CD4-positive, CD25-positive, alpha-beta regulatory T cell (primary cell): ENCODE data around the gene BIVM. TPM values are rescaled to one million over a fixed set of nuclear protein-coding genes. Genes with fewer than 3 reads are reported as not detected.

Experiments used
- ATAC-seq, 2 donors: fragments of 150-1000 bp; cut with Tn5 transposase; one replicate each; pipeline ENCODE4 v1.10.0; 2021; ENCODE audit warnings: low read depth in 2 of 2, moderate number of reproducible peaks in 2 of 2, moderate library complexity in 1 of 2
- DNase-seq, 3 donors: peaks; one replicate each; pipeline versions ENCODE4 v3.0.0 to v3.0.0-alpha.2; 2012 to 2022; ENCODE audit warnings: mixed read lengths in 1 of 3
- H3K27ac ChIP-seq: one replicate; pipeline ENCODE4 v1.7.0; 2013; ENCODE audit warnings: mild to moderate bottlenecking, low read length; ENCODE audit not compliant: insufficient read depth, poor library complexity, severe bottlenecking
- H3K27me3 ChIP-seq: one replicate; pipeline ENCODE4 v1.7.0; 2013; ENCODE audit warnings: low read length; ENCODE audit not compliant: control insufficient read depth, insufficient read depth
- H3K36me3 ChIP-seq: one replicate; pipeline ENCODE4 v1.7.0; 2013; ENCODE audit warnings: mild to moderate bottlenecking, low read length, moderate library complexity; ENCODE audit not compliant: control insufficient read depth, insufficient read depth
- H3K4me1 ChIP-seq: 2 replicates; pipeline ENCODE4 v1.7.0; 2013; ENCODE audit warnings: mild to moderate bottlenecking, low read length; ENCODE audit not compliant: insufficient read depth, control insufficient read depth, poor library complexity, severe bottlenecking
- H3K4me3 ChIP-seq: one replicate; pipeline ENCODE4 v1.7.0; 2013; ENCODE audit warnings: low read depth, mild to moderate bottlenecking, low read length, moderate library complexity
- H3K9me3 ChIP-seq, 2 experiments: 1 replicate in 1 of 2; 2 replicates in 1 of 2; pipeline ENCODE4 v1.7.0; 2013; ENCODE audit warnings: low read length in 2 of 2, mild to moderate bottlenecking in 1 of 2, moderate library complexity in 1 of 2; ENCODE audit not compliant: control insufficient read depth in 2 of 2
- H3K27ac Mint-ChIP-seq, 3 donors: one replicate each; pipeline ENCODE4 v1.8.0; 2020 to 2022; ENCODE audit warnings: mild to moderate bottlenecking in 3 of 3, mixed read lengths in 3 of 3, moderate library complexity in 2 of 3
- H3K27me3 Mint-ChIP-seq: one replicate; pipeline ENCODE4 v1.8.0; 2022; ENCODE audit warnings: mild to moderate bottlenecking, mixed read lengths
- H3K36me3 Mint-ChIP-seq: one replicate; pipeline ENCODE4 v1.8.0; 2020; ENCODE audit warnings: mixed read lengths
- H3K4me1 Mint-ChIP-seq, 4 donors: one replicate each; pipeline ENCODE4 v1.8.0; 2020 to 2022; ENCODE audit warnings: mixed read lengths in 4 of 4, mild to moderate bottlenecking in 1 of 4
- H3K4me3 Mint-ChIP-seq, 4 donors: one replicate each; pipeline ENCODE4 v1.8.0; 2020 to 2022; ENCODE audit warnings: mild to moderate bottlenecking in 4 of 4, mixed read lengths in 4 of 4, moderate library complexity in 3 of 4
- H3K9me3 Mint-ChIP-seq, 7 donors: one replicate each; pipeline ENCODE4 v1.8.0; 2020 to 2022; ENCODE audit warnings: mixed read lengths in 7 of 7, mild to moderate bottlenecking in 3 of 7, moderate library complexity in 2 of 7
- polyA plus RNA-seq, 4 donors: library from polyadenylated mRNA; unstranded; fragments of 300-500 nt; fragmentation: Illumina TruSeq; gene quantifications; one replicate each; pipeline ENCODE4 v1.2.3, GENCODE V29; 2021
- total RNA-seq: library from RNA; stranded (reverse); gene quantifications from one replicate; pipeline ENCODE4 v1.2.3, GENCODE V29; 2022

Gene BIVM
- total and polyA plus RNA-seq, 5 donors from 2014 or later: 6.1 to 8.4 (median 7.9) TPM

DNA sequence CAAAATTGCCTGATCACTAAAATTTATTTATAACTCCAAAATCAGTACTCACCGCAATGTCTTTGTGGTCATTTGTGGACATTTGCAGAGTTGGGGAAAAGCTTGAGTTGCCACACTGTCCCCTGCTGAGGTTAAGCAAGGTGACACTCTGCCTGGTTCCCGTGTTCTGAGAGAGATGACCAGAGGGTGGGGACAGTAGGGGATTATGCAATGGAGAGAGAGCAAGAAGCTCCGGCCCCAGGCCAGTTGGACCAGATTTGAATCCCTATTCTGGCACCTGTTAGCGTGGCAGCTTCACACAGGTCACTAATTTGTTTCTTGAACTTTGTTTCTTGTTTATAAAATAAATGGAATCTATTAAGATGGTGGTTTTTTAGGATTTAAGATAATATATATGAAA, 64.7 kb downstream of the BIVM start:
- Mint-ChIP-seq H3K9me3 (no peaks in the 10 kb centered on the region), H3K4me3 (peak overlapping the region in 1 of 4 donors; percentile 38), H3K36me3 (peaks cover 65% of the 10 kb centered on the region), H3K27ac (peak overlapping the region in 1 of 3 donors; percentile 87), H3K27me3 (no peaks in the 10 kb centered on the region), H3K4me1 (peaks cover 9 to 48% (median 25%) of the 10 kb centered on the region in 4 donors)
- Histone ChIP-seq H3K27me3 (no peaks in the 10 kb centered on the region), H3K36me3 (peaks cover 97% of the 10 kb centered on the region), H3K9me3 (no peaks in the 10 kb centered on the region), H3K4me1 (peaks cover 11% of the 10 kb centered on the region), H3K4me3 (no peak overlapping the region), H3K27ac (no peak overlapping the region)
- no peak for DNase-seq
- ATAC-seq: no peak

DNA sequence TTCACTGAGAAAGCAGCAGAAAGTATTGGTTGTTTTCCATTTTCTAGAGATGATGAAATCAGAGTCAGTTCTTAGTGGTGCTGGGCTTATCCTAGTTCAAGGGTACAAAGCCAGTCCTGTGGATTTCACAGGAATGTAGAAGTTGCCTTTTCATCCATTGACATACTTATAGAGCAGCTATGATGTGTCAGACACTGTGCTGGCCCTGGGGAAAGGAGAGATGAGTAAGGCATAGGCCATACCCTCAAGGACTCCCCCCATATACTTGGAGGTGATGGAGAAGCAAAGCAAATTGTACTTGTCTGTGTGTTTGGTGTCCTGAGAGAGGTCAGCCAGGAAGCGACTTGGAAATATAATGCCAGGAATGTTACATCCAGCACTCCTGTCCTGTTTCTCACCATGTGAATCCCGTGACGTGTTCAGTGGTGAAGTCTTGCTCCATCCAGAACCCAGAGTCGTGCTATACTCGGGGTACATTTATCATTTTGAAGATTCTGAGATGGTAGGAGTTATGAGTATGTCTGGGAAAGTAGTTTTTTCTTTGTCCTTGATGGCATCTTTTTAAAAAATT, 69.5 kb downstream of the BIVM start:
- Mint-ChIP-seq H3K4me3 (no peak overlapping the region), H3K27ac (peak overlapping the region in 1 of 3 donors; percentile 36), H3K27me3 (no peaks in the 10 kb centered on the region), H3K36me3 (peaks cover 55% of the 10 kb centered on the region), H3K4me1 (peaks cover 24 to 51% (median 36%) of the 10 kb centered on the region in 4 donors), H3K9me3 (no peaks in the 10 kb centered on the region)
- H3K36me3 ChIP-seq: peaks cover 87% of the 10 kb centered on the region
- DNase-seq (no peak), ATAC-seq (no peak)
- H3K4me1 ChIP-seq: peaks cover 20% of the 10 kb centered on the region
- no peaks in the 10 kb centered on the region for H3K27me3 ChIP-seq
- no peaks in the 10 kb centered on the region for H3K9me3 ChIP-seq
- no peak overlapping the region for H3K27ac ChIP-seq
- no peak overlapping the region for H3K4me3 ChIP-seq

DNA sequence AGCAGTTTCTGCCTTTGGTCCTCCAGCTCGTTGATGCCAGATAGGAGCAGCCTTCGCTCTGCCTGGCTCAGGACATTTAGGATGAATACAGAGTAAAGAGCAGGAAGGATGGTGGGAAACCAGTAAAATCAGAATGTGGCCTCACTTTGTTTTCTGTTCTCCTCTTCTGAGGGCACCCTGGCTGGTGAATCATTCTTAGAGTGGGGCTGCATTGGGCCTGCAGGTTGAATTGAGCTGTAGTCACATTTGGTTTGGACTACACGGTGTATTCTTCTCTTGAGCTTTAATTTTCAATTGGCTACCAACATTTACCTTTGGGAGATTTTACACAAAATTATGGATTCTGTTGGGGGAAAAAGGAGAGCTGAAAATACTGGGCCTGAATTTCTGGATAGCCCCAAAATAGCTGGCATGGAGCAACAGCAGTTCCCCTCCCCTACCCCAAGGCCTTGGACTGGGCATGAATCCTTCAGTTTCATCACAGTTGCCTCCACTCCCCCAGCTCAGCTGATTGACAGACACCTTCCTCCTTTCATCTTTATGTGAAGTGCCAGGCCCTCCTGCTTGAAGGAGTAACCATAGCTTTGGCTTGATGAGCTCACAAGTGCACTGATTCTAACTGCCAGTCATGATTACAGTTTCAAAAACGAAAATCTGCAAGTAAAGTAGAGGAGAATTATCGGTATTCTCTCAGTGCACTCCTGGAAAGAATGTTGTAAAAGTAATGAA, 71.2 kb downstream of the BIVM start:
- Mint-ChIP-seq H3K36me3 (peaks cover 45% of the 10 kb centered on the region), H3K9me3 (no peaks in the 10 kb centered on the region), H3K4me3 (peak overlapping the region in 1 of 4 donors; percentile 41), H3K27ac (peak overlapping the region in 2 of 3 donors; percentile 73 to 79), H3K27me3 (no peaks in the 10 kb centered on the region), H3K4me1 (peaks cover 17 to 41% (median 25%) of the 10 kb centered on the region in 4 donors)
- H3K4me3 ChIP-seq: no peak overlapping the region
- H3K4me1 ChIP-seq: peaks cover 9% of the 10 kb centered on the region
- no peaks in the 10 kb centered on the region for H3K27me3 ChIP-seq
- H3K36me3 ChIP-seq: peaks cover 82% of the 10 kb centered on the region
- DNase-seq (no peak), ATAC-seq (no peak)
- no peaks in the 10 kb centered on the region for H3K9me3 ChIP-seq
- no peak overlapping the region for H3K27ac ChIP-seq

DNA sequence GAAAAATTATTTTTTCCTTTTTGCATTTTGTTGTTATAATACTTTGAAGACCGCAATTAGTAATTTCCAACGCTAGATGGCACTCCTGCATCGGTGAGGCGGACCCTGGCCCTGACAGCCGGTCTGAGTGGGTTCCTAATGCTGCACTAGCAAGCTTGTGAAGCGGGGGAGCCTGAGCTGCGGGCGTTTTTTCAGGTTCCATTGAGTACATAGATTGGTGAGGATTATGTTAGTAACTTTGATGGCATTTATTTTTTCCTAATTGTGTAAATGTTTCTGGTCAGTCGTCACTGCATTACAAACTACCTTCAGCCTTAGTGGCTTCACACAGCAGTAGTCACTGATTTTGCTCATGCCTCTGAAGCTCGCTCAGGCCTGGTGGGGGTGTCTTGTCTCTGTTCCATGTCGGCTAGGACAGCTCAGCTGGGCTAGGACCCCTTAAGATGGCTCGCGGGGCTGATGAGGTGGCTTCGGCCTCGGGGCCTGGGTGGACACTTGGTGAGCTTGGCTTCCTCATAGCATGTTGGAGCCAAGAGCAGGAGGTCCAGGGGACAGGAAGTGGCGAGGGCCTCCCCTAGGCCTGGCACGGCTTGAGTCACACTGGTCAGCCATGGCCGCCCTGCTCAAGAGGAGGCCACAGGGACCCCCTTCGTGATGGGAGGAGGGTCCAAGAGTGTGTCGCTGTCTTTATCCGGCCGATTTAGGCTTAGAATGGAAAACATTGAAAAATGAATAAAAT, 71.9 kb downstream of the BIVM start:
- no peak overlapping the region for H3K4me3 ChIP-seq
- peaks cover 82% of the 10 kb centered on the region for H3K36me3 ChIP-seq
- H3K4me3 Mint-ChIP-seq: peak overlapping the region in 2 of 4 donors; percentile 41 to 78
- H3K9me3 ChIP-seq: no peaks in the 10 kb centered on the region
- H3K36me3 Mint-ChIP-seq: peaks cover 46% of the 10 kb centered on the region
- H3K27ac ChIP-seq: no peak overlapping the region
- H3K9me3 Mint-ChIP-seq: no peaks in the 10 kb centered on the region
- peaks cover 17 to 34% (median 25%) of the 10 kb centered on the region in 4 donors for H3K4me1 Mint-ChIP-seq
- DNase-seq (peak; percentile 27 to 61 (median 54)), ATAC-seq (peak; percentile 52 to 62)
- no peaks in the 10 kb centered on the region for H3K27me3 Mint-ChIP-seq
- peaks cover 9% of the 10 kb centered on the region for H3K4me1 ChIP-seq
- H3K27ac Mint-ChIP-seq: peak overlapping the region in 2 of 3 donors; percentile 73 to 79
- H3K27me3 ChIP-seq: no peaks in the 10 kb centered on the region

DNA sequence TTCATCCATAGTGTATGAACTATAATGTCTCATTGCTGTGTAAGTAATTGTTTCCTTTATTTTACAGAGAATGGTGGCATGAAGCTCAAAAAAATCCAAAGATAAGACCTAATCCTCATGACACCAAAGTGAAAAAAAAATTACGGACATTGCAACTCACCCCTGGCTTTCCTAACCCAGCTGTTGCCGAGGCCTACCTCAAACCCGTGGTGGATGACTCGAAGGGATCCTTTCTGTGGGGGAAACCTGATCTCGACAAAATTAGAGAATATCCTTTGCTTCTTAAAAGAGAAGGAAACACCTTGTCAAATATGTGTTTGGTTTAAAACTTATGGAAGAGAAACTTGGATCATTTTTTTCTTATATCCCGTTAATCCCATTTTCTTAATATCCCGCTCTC, 73.2 kb downstream of the BIVM start:
- no peaks in the 10 kb centered on the region for H3K27me3 Mint-ChIP-seq
- H3K4me3 ChIP-seq: no peak overlapping the region
- peaks cover 82% of the 10 kb centered on the region for H3K36me3 ChIP-seq
- peaks cover 17 to 29% (median 25%) of the 10 kb centered on the region in 4 donors for H3K4me1 Mint-ChIP-seq
- ATAC-seq (no peak), DNase-seq (no peak)
- H3K4me3 Mint-ChIP-seq: no peak overlapping the region
- H3K36me3 Mint-ChIP-seq: peaks cover 46% of the 10 kb centered on the region
- H3K9me3 ChIP-seq: no peaks in the 10 kb centered on the region
- no peaks in the 10 kb centered on the region for H3K27me3 ChIP-seq
- no peak overlapping the region for H3K27ac ChIP-seq
- H3K4me1 ChIP-seq: peaks cover 9% of the 10 kb centered on the region
- no peak overlapping the region for H3K27ac Mint-ChIP-seq
- H3K9me3 Mint-ChIP-seq: no peaks in the 10 kb centered on the region

DNA sequence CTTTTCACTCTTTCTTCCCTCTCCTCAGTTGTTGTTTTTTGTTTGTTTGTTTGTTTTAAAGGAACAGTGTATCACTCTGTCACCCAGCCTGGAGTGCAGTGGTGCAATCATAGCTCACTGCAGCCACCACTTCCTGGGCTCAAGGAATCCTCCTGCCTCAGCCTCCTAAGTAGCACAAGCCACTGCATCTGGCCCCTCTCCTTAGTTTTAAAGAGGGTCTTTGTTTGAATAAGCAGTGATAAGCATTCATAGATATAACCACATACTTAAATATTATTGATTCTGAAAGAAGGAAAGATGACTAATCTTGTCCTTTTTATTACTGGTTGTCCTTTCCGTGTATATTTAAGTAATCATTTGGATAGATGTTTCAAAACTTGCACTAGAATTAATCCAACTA, 73.6 kb downstream of the BIVM start:
- Histone ChIP-seq H3K4me3 (no peak overlapping the region), H3K27me3 (no peaks in the 10 kb centered on the region), H3K27ac (no peak overlapping the region), H3K36me3 (peaks cover 82% of the 10 kb centered on the region), H3K9me3 (no peaks in the 10 kb centered on the region), H3K4me1 (peaks cover 9% of the 10 kb centered on the region)
- Mint-ChIP-seq H3K9me3 (no peaks in the 10 kb centered on the region), H3K4me1 (peaks cover 17 to 26% (median 25%) of the 10 kb centered on the region in 4 donors), H3K4me3 (no peak overlapping the region), H3K36me3 (peaks cover 45% of the 10 kb centered on the region), H3K27me3 (no peaks in the 10 kb centered on the region), H3K27ac (no peak overlapping the region)
- ATAC-seq: no peak
- DNase-seq: no peak

DNA sequence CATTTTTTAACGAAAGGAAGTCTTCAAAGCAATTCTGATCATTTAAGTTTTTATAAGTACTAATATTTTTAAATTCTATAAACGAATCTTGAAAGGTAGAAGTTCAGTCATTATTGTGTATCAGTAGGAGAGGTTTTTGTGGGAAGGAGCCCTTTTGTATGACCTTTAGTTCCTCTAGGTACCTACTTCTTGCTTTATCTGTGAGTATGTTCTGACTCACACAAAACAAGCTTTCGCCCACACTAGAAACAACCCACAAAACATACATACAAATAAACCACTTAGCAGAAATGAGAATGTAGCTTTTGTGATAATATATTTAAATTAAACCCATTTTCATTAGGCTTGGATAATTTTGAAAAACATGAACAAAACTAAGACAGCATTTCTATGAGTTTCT, 74.7 kb downstream of the BIVM start:
- H3K27me3 ChIP-seq: no peaks in the 10 kb centered on the region
- H3K27ac Mint-ChIP-seq: no peak overlapping the region
- H3K36me3 Mint-ChIP-seq: peaks cover 39% of the 10 kb centered on the region
- H3K4me1 ChIP-seq: peaks cover 9% of the 10 kb centered on the region
- no peaks in the 10 kb centered on the region for H3K9me3 ChIP-seq
- H3K9me3 Mint-ChIP-seq: no peaks in the 10 kb centered on the region
- no peak overlapping the region for H3K4me3 Mint-ChIP-seq
- DNase-seq (peak in 1 of 3 donors; percentile 22), ATAC-seq (no peak)
- peaks cover 17 to 26% (median 24%) of the 10 kb centered on the region in 4 donors for H3K4me1 Mint-ChIP-seq
- H3K27ac ChIP-seq: no peak overlapping the region
- peaks cover 74% of the 10 kb centered on the region for H3K36me3 ChIP-seq
- H3K27me3 Mint-ChIP-seq: no peaks in the 10 kb centered on the region
- H3K4me3 ChIP-seq: no peak overlapping the region
